SW480 (cell line): ENCODE results near the gene ITGAV.

Source experiments
- DNase-seq: peaks from one replicate; pipeline ENCODE4 v3.0.0-alpha.2; 2016; ENCODE audit warnings: low spot score

The ITGAV gene

DNA sequence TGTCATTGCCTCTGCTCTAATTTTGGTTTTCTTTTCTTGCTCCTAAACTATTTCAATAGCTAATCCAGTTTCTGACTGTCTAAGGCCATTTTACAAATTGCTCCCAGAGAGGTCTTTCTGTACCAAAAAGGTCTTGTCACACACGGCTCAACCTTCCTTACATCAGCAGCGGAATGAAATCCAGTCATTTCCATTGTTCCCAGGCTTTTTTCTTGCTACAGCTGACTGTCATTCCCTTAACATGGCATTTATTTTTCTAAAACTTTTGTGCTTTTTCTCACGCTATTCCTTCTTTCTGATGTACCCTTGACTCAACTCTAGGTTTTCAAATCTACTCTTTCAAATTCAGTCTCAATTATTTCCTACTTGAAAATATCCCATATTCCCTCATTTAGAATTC is 128.3 kb downstream of the ITGAV start:
- DNase-seq, result no peak

DNA sequence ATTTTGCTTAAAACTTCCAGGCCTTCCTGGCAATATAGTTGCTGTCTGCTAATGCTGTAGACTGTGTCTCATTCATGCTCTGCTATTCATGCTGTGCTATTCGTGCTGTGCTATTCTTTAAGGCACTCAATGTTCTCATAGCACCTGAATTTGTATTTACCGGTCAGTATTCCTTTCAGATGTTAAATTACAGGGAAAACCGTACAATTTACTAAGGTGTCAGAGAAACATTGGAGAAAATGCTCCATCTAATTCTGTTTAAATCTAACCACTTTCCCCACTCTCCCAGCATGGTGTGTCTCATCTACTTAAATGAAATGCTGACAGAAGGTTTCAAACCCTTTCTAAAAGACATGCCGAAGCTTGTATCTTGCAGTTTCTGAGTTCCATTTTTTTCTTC is 129.0 kb downstream of the ITGAV start:
- no peak for DNase-seq

DNA sequence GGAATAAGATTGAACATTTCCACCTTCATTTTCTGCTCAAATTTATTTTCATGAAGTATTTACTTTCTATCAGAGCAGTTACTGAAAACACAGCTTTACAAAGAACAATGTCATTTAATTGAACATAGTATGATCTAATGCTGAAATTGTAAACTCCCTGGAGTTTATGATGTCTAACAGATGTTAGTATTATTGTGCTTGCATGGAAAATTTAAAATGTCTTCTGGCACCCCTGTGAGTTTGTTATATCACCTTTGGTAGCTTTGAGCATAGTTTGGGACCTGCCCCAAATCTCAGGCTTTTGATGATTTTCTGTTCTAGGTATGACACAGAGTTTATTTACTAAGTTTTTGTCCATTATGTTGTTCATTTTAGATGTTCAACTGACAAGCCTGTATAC is 132.1 kb downstream of the ITGAV start:
- DNase-seq, result no peak

GRCh38 chr2:186724736-186725135 is 134.9 kb downstream of the ITGAV start:
- no peak for DNase-seq

DNA sequence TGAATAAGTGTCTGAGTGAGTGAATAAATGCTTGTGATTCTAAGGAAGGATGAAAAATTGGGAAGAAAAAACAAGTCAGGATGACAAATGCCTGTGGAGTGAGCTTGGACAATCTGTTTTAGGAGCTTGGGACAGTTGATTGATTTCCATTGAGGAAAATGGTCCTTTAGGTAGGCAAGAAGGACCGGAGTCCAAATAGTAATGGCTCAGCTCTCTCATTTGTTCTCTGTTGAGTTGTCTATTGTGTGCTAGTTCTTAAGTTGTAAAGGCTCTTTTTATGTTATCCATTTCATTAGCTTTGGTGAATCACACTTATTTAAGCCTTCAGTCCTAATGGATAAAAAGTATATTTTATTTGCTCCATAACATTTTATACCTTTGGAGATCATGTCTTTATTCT is 135.9 kb downstream of the ITGAV start:
- DNase-seq, result no peak

DNA sequence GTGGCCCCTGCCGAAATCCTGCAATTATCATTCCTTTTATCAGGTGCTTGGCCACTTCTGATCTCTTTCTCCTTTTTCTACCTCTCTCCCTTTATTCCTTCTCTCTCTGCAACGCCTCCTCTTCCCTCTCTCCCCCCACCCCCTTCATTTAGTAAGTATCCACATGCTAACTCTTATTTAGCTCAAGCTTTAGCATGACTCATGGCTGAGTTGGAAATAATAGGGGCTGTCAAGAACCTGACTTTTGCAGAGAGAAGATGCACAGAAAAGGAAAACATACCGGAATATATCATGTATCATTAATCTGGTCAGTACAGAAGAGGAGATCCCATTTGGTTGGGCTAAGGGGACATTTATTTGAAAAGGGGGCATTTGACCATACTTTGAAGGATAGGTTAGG is 137.1 kb downstream of the ITGAV start:
- DNase-seq, result no peak

DNA sequence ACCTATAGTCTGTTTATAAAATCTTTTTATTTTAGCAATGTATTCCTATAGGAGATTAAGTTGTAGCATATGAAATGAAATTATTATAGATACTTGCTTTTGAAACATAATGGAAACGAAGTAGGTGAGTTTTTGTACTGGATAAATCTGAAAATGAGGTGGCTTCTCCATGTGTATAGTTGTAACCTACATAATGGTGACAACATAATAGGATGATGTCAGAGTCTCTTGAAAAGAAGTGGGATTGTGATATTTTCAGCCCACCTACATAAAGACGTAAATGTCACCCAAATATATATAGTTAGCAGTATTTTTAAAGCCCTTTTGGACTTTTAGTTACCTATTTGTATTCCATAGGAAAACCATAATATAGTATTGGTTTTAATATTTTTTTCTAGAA is 138.8 kb downstream of the ITGAV start:
- no peak for DNase-seq
